K562 (cell line): ENCODE data around the gene LMBR1. TPM values are rescaled to one million over a fixed set of nuclear protein-coding genes. Genes with fewer than 3 reads are reported as not detected.

ENCODE experiments used
- ARHGAP35 ChIP-seq: fragments of 450-650 bp; IDR thresholded peaks from 2 replicates; pipeline ENCODE4 v1.6.1; 2018; ENCODE audit not compliant: partially characterized antibody
- BACH1 ChIP-seq: fragments of 200-800 bp; sonication (Bioruptor generic); IDR thresholded peaks from 2 replicates; pipeline ENCODE4 v1.6.1; 2016; ENCODE audit warnings: missing genetic modification characterization, missing compliant biosample characterization
- CBFA2T3 ChIP-seq: fragments of 450-650 bp; IDR thresholded peaks from 2 replicates; pipeline ENCODE4 v1.6.1; 2017
- CEBPG ChIP-seq, 3 experiments: fragments of 200-800 bp in 1 of 3; sonication (Bioruptor generic) in 1 of 3; sonication (generic) in 1 of 3; formaldehyde crosslinking in 1 of 3; IDR thresholded peaks in 2 of 3; conservative IDR thresholded peaks in 1 of 3; 2 replicates each; pipeline versions ENCODE4 v1.6.1 to v1.8.0; 2016 to 2022; ENCODE audit warnings: missing compliant biosample characterization in 2 of 3, missing genetic modification characterization in 2 of 3, mild to moderate bottlenecking in 1 of 3, missing genetic modification reagents in 1 of 3
- GTF2E2 ChIP-seq: fragments of 200-800 bp; sonication (Bioruptor generic); IDR thresholded peaks from 2 replicates; pipeline ENCODE4 v1.6.1; 2016; ENCODE audit warnings: missing genetic modification characterization, missing compliant biosample characterization
- MAFK ChIP-seq: IDR thresholded peaks from 2 replicates; pipeline ENCODE4 v1.6.1; 2011; ENCODE audit warnings: low read length, improper control_type of control experiment
- MAZ ChIP-seq, 2 experiments: fragments of 450-650 bp in 1 of 2; sonication (generic) in 1 of 2; formaldehyde crosslinking; IDR thresholded peaks in 1 of 2; conservative IDR thresholded peaks in 1 of 2; 2 replicates each; pipeline versions ENCODE4 v1.4.0 to v1.5.0; 2020; ENCODE audit warnings: mild to moderate bottlenecking in 1 of 2, missing genetic modification reagents in 1 of 2
- NCOA1 ChIP-seq: fragments of 450-650 bp; IDR thresholded peaks from 2 replicates; pipeline ENCODE4 v1.6.1; 2016; ENCODE audit warnings: low read depth
- POLR2B ChIP-seq: fragments of 450-650 bp; IDR thresholded peaks from 2 replicates; pipeline ENCODE4 v1.6.1; 2018; ENCODE audit warnings: low read depth; ENCODE audit not compliant: partially characterized antibody
- POLR2G ChIP-seq: fragments of 200-400 bp; formaldehyde crosslinking; IDR thresholded peaks from 2 replicates; pipeline ENCODE4 v1.6.1; 2017; ENCODE audit warnings: low read depth, mild to moderate bottlenecking, antibody characterized with exemption, low read length, moderate library complexity
- RBM15 ChIP-seq: fragments of 200-400 bp; formaldehyde crosslinking; IDR thresholded peaks from 2 replicates; pipeline ENCODE4 v1.6.1; 2018; ENCODE audit warnings: mild to moderate bottlenecking, low read length, moderate library complexity; ENCODE audit not compliant: insufficient read depth
- SMARCA5 ChIP-seq: fragments of 450-650 bp; IDR thresholded peaks from 2 replicates; pipeline ENCODE4 v1.6.1; 2016
- SPI1 ChIP-seq: IDR thresholded peaks from 2 replicates; pipeline ENCODE4 v1.6.1; 2011; ENCODE audit warnings: low read depth, low read length, control low read depth, borderline replicate concordance
- TBL1XR1 ChIP-seq, 2 experiments: IDR thresholded peaks; 2 replicates each; pipeline ENCODE4 v1.6.1; 2012; ENCODE audit warnings: improper control_type of control experiment in 2 of 2, low read length in 2 of 2, mild to moderate bottlenecking in 1 of 2
- ZBTB17 ChIP-seq: fragments of 450-650 bp; formaldehyde crosslinking; IDR thresholded peaks from 2 replicates; pipeline ENCODE4 v1.4.0; 2020; ENCODE audit warnings: mild to moderate bottlenecking
- ZNF324 ChIP-seq: fragments of 250-450 bp; sonication (Bioruptor Pico); IDR thresholded peaks from 2 replicates; pipeline ENCODE4 v1.4.0; 2020; ENCODE audit warnings: mild to moderate bottlenecking
- ZNF707 ChIP-seq: fragments of 250-450 bp; sonication (Bioruptor Pico); conservative IDR thresholded peaks from 2 replicates; pipeline ENCODE4 v1.8.0; 2022; ENCODE audit warnings: inconsistent platforms, mild to moderate bottlenecking, moderate library complexity
- ZNF778 ChIP-seq: fragments of 450-650 bp; formaldehyde crosslinking; IDR thresholded peaks from 2 replicates; pipeline ENCODE4 v1.4.0; 2020; ENCODE audit warnings: mild to moderate bottlenecking, moderate library complexity
- polyA plus RNA-seq, 8 experiments: library from polyadenylated mRNA; depleted of rRNA in 4 of 8; stranded (reverse) in 5 of 8; unstranded in 3 of 8; fragments of >200 nt; fragmentation: Nextera tagmentation in 2 of 8; fragmentation: Illumina TruSeq in 1 of 8; extraction: Ambion mirVana in 2 of 8; extraction: Trizol in 1 of 8; gene quantifications; 2 replicates each; pipeline versions ENCODE4 v1.2.1 to v1.2.3, GENCODE V29; 2011 to 2014; ENCODE audit warnings: inconsistent platforms in 1 of 8, missing spikeins in 1 of 8
- total RNA-seq, 7 experiments: library from RNA; depleted of rRNA in 6 of 7; stranded (reverse); fragments of >200 nt in 6 of 7; fragmentation: Illumina TruSeq in 2 of 7; extraction: Trizol in 2 of 7; gene quantifications; 2 replicates each; pipeline versions ENCODE4 v1.2.1 to v1.2.3, GENCODE V29; 2011 to 2021; ENCODE audit warnings: low replicate concordance in 1 of 7
- TF ChIP-seq, protein P1 (sequence below): fragments of 150-350 bp; IDR thresholded peaks from 2 replicates; pipeline ENCODE4 v1.6.1; 2014; ENCODE audit warnings: low read depth, mild to moderate bottlenecking, low read length, borderline replicate concordance
- TF ChIP-seq, protein P2 (sequence below), 2 experiments: fragments of 450-650 bp; IDR thresholded peaks; 2 replicates each; pipeline ENCODE4 v1.6.1; 2016
- TF ChIP-seq, protein P3 (sequence below): fragments of 450-650 bp; IDR thresholded peaks from one replicate; pipeline ENCODE4 v1.6.1; 2018; ENCODE audit warnings: mild to moderate bottlenecking, moderate library complexity; ENCODE audit not compliant: partially characterized antibody

The LMBR1 gene
- total and polyA plus RNA-seq, 9 of the 15 experiments (the other 6 are each of a cell fraction or from before 2014, with no cell fraction given): 7.7 to 90.0 (median 59.9) TPM

DNA sequence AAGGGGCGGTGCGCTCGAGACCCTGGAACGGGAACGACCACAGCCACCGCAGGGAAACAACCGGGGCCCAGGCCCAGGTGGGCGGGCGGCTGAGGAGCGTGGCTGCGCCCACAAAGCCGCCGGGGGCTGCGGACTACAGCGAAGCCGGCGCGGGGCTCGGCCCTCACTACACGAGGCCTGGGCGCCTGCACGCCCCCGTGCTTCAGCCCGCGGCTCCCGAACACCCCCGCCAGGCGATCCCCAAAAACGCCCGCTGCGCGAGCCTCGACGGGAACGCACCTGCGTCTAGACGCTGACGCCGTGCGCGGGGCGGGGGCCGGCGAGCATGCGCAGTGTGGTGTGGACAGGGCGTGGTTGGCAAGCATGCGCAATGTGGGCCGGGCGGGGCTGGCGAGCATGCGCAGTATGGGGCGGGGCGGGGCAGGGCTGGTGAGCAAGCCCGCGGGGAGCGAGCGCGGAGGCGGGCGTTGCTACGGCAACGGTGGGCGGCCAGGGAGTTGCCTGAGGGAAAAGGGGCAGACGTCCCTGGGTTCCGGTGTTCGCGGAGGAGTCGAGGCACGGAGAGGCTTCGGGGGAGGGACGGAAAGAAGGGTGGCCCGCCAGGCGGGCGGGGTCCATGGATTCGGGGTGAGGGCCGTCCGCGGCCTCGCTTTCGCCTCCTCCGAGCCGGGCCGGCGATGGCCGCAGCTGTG is 252.6 kb downstream of the LMBR1 start, which contains the start of gene RNF32 (continued):
- TF ChIP-seq, protein P1, sequence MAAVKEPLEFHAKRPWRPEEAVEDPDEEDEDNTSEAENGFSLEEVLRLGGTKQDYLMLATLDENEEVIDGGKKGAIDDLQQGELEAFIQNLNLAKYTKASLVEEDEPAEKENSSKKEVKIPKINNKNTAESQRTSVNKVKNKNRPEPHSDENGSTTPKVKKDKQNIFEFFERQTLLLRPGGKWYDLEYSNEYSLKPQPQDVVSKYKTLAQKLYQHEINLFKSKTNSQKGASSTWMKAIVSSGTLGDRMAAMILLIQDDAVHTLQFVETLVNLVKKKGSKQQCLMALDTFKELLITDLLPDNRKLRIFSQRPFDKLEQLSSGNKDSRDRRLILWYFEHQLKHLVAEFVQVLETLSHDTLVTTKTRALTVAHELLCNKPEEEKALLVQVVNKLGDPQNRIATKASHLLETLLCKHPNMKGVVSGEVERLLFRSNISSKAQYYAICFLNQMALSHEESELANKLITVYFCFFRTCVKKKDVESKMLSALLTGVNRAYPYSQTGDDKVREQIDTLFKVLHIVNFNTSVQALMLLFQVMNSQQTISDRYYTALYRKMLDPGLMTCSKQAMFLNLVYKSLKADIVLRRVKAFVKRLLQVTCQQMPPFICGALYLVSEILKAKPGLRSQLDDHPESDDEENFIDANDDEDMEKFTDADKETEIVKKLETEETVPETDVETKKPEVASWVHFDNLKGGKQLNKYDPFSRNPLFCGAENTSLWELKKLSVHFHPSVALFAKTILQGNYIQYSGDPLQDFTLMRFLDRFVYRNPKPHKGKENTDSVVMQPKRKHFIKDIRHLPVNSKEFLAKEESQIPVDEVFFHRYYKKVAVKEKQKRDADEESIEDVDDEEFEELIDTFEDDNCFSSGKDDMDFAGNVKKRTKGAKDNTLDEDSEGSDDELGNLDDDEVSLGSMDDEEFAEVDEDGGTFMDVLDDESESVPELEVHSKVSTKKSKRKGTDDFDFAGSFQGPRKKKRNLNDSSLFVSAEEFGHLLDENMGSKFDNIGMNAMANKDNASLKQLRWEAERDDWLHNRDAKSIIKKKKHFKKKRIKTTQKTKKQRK: no peak
- TF ChIP-seq TBL1XR1 (IDR thresholded peaks at IDR 0.05; ENCODE audit: low read length in 2 of 2): peak in 1 of 2 experiments; percentile 6; a peak in 1 of 4 replicates
- TF ChIP-seq, protein P2, sequence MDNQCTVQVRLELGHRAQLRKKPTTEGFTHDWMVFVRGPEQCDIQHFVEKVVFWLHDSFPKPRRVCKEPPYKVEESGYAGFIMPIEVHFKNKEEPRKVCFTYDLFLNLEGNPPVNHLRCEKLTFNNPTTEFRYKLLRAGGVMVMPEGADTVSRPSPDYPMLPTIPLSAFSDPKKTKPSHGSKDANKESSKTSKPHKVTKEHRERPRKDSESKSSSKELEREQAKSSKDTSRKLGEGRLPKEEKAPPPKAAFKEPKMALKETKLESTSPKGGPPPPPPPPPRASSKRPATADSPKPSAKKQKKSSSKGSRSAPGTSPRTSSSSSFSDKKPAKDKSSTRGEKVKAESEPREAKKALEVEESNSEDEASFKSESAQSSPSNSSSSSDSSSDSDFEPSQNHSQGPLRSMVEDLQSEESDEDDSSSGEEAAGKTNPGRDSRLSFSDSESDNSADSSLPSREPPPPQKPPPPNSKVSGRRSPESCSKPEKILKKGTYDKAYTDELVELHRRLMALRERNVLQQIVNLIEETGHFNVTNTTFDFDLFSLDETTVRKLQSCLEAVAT (IDR thresholded peaks at IDR 0.05): no peak
- TF ChIP-seq CBFA2T3: 0 out of 2 replicates have a peak, but pooled peaks have one; percentile 15
- no peak for TF ChIP-seq ZNF778 (CRISPR knock-in tag)
- no peak for TF ChIP-seq ZNF707 (CRISPR knock-in tag)
- TF ChIP-seq POLR2G: peak; percentile 90
- TF ChIP-seq MAZ (CRISPR knock-in tag; conservative IDR thresholded peaks at IDR 0.05 in 1 of 2, IDR thresholded peaks at IDR 0.05 in 1 of 2): peak; percentile 95 to 97
- TF ChIP-seq, protein P3, sequence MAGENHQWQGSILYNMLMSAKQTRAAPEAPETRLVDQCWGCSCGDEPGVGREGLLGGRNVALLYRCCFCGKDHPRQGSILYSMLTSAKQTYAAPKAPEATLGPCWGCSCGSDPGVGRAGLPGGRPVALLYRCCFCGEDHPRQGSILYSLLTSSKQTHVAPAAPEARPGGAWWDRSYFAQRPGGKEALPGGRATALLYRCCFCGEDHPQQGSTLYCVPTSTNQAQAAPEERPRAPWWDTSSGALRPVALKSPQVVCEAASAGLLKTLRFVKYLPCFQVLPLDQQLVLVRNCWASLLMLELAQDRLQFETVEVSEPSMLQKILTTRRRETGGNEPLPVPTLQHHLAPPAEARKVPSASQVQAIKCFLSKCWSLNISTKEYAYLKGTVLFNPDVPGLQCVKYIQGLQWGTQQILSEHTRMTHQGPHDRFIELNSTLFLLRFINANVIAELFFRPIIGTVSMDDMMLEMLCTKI: no peak
- TF ChIP-seq RBM15: no peak
- no peak for TF ChIP-seq ZBTB17 (CRISPR knock-in tag)
- no peak for TF ChIP-seq SMARCA5
- TF ChIP-seq POLR2B: peak; percentile 92
- TF ChIP-seq BACH1 (tag): no peak
- 0 out of 2 replicates have a peak, but pooled peaks have one; percentile 20 for TF ChIP-seq MAFK
- TF ChIP-seq GTF2E2 (tag): peak; percentile 59; the same call in 1 of the 2 replicates
- TF ChIP-seq CEBPG (CRISPR knock-in tag; IDR thresholded peaks at IDR 0.05): peak; percentile 61
- TF ChIP-seq CEBPG (tag; conservative IDR thresholded peaks at IDR 0.05 in 1 of 2, IDR thresholded peaks at IDR 0.05 in 1 of 2): no peak
- no peak for TF ChIP-seq ZNF324 (CRISPR knock-in tag)
- no peak for TF ChIP-seq NCOA1
- no peak for TF ChIP-seq ARHGAP35
- TF ChIP-seq SPI1: no peak
